Activated CD8-positive, alpha-beta memory T cell treated with anti-CD3 and anti-CD28 coated beads, Interleukin-2, amount 50 U/mL, for 48 hours (primary cell): Measurements from ENCODE around the gene ATG16L2.

Experiments
- DNase-seq: peaks from one replicate; pipeline ENCODE4 v3.0.0-alpha.2; 2020

ATG16L2 gene

GRCh38 chr11:72814286-72815109 is at the start of gene ATG16L2:
Gene ATG16L2, plus strand, starts transcription at chr11:72814411. Its CDS starts 35 bp downstream, at chr11:72814446.
- peak; percentile 83 for DNase-seq

GRCh38 chr11:72764503-72764902 is 49.7 kb upstream of the ATG16L2 start:
- DNase-seq = no peak

GRCh38 chr11:72766152-72766902 is 47.9 kb upstream of the ATG16L2 start:
- no peak for DNase-seq

GRCh38 chr11:72767203-72768062 is 46.8 kb upstream of the ATG16L2 start:
- DNase-seq = no peak

- DNase-seq = no peak
These were observed 45.6 kb upstream of the ATG16L2 start for GRCh38 chr11:72768581-72768980.

GRCh38 chr11:72769680-72770079 is 44.5 kb upstream of the ATG16L2 start:
- no peak for DNase-seq

- no peak for DNase-seq
These were observed 43.4 kb upstream of the ATG16L2 start for GRCh38 chr11:72770799-72771198.

- no peak for DNase-seq
These were observed 42.7 kb upstream of the ATG16L2 start for GRCh38 chr11:72771507-72771906.

GRCh38 chr11:72772059-72772458 is 42.2 kb upstream of the ATG16L2 start:
- DNase-seq = no peak

GRCh38 chr11:72773291-72773690 is 40.9 kb upstream of the ATG16L2 start:
- DNase-seq = no peak

GRCh38 chr11:72773696-72774095 is 40.5 kb upstream of the ATG16L2 start:
- no peak for DNase-seq

GRCh38 chr11:72774499-72774898 is 39.7 kb upstream of the ATG16L2 start:
- DNase-seq = no peak

- DNase-seq = no peak
These were observed 38.7 kb upstream of the ATG16L2 start for GRCh38 chr11:72775288-72776110.

- DNase-seq = no peak
These were observed 37.9 kb upstream of the ATG16L2 start for GRCh38 chr11:72776117-72776843.

GRCh38 chr11:72776844-72777754 is 37.1 kb upstream of the ATG16L2 start:
- no peak for DNase-seq

- no peak for DNase-seq
These were observed 36.4 kb upstream of the ATG16L2 start for GRCh38 chr11:72777755-72778278.

GRCh38 chr11:72778535-72779494 is 35.4 kb upstream of the ATG16L2 start:
- no peak for DNase-seq

GRCh38 chr11:72779495-72780128 is 34.6 kb upstream of the ATG16L2 start:
- no peak for DNase-seq
